Measurements from ENCODE around the gene ACTL7B.

The ACTL7B gene

DNA sequence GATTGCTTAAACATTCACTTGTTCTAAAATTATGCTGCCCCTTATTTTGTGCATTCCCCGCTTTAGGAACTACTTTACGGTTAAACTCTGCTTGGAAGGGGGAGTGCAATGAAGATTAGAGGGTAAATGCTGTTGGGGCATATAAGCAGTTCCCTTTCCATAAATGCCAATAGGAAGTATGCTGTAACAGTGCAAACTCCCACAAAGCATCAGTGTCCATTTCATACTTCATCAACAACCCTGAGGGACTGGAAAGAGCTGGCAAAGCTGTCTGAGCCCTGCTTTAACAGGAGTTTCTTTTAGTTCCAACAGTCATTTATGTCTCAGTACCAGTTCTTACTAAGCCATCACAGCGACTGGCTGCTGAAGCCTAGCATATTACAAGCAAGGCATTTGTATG lies 8.1 kb upstream of the ACTL7B start:
- no peak for TF ChIP-seq EZH2phosphoT487 (conservative IDR thresholded peaks at IDR 0.05; ENCODE audit: low read length)
- no peaks in the 10 kb centered on the region for H3K27me3 ChIP-seq (ENCODE audit: low read length)
- H3K4me3 ChIP-seq (ENCODE audit: insufficient read depth, low read length, poor library complexity, severe bottlenecking) = no peak overlapping the region
- no peaks in the 10 kb centered on the region for H3K9me2 ChIP-seq (replicated peaks; ENCODE audit: insufficient read depth, low read length)
- no peak overlapping the region for H3K4me2 ChIP-seq (ENCODE audit: low read depth, low read length, poor library complexity, severe bottlenecking)
- no peaks in the 10 kb centered on the region for H3K36me3 ChIP-seq (ENCODE audit: low read length)
- no peak overlapping the region for H2AFZ ChIP-seq (ENCODE audit: low read depth, low read length, severe bottlenecking)
- H3K27ac ChIP-seq (ENCODE audit: low read depth, low read length) = no peak overlapping the region
- H4K20me1 ChIP-seq (ENCODE audit: low read depth, low read length) = no peaks in the 10 kb centered on the region
- H3K9me3 ChIP-seq (ENCODE audit: insufficient read depth, low read length) = no peaks in the 10 kb centered on the region
- no peaks in the 10 kb centered on the region for H3K79me2 ChIP-seq (ENCODE audit: insufficient read depth, low read length)
- H3F3A ChIP-seq (ENCODE audit: insufficient read depth) = no peaks in the 10 kb centered on the region
- no peak overlapping the region for H3K9ac ChIP-seq (ENCODE audit: low read length)

DNA sequence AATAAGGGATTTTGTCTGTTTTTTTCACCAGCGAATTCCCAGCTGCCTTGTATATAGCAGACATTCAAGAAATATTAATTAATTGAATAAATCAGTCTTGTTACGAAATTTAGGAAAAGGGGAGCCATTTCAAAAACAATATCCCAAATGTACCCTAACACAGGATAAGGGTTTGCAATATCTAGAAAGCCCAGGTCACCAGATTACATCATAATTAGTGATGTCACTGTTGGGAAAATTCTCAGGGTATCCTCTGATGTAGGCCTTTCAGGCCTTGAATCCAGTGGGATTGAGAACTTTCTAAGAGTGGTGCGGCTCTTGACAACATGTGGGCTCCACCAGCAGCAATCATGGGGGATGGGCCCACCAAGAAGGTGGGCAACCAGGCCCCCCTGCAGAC lies 6.2 kb upstream of the ACTL7B start, which contains the start of gene ACTL7A:
Gene ACTL7A, plus strand, starts transcription at position 270 of the 400 bp plus-strand sequence. Its CDS starts 57 bp downstream, at position 327.
- no peak for TF ChIP-seq EZH2phosphoT487 (conservative IDR thresholded peaks at IDR 0.05; ENCODE audit: low read length)
- TF ChIP-seq, protein P1, sequence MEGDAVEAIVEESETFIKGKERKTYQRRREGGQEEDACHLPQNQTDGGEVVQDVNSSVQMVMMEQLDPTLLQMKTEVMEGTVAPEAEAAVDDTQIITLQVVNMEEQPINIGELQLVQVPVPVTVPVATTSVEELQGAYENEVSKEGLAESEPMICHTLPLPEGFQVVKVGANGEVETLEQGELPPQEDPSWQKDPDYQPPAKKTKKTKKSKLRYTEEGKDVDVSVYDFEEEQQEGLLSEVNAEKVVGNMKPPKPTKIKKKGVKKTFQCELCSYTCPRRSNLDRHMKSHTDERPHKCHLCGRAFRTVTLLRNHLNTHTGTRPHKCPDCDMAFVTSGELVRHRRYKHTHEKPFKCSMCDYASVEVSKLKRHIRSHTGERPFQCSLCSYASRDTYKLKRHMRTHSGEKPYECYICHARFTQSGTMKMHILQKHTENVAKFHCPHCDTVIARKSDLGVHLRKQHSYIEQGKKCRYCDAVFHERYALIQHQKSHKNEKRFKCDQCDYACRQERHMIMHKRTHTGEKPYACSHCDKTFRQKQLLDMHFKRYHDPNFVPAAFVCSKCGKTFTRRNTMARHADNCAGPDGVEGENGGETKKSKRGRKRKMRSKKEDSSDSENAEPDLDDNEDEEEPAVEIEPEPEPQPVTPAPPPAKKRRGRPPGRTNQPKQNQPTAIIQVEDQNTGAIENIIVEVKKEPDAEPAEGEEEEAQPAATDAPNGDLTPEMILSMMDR (IDR thresholded peaks at IDR 0.05; ENCODE audit: insufficient read depth, low read length, poor library complexity, severe bottlenecking) = no peak
- Histone ChIP-seq H3K9me2 (replicated peaks; ENCODE audit: insufficient read depth, low read length) (no peaks in the 10 kb centered on the region), H3K27ac (ENCODE audit: low read depth, low read length) (no peak within 1 kb of the TSS), H3K9me3 (ENCODE audit: insufficient read depth, low read length) (no peaks in the 10 kb centered on the region), H3K4me2 (ENCODE audit: low read depth, low read length, poor library complexity, severe bottlenecking) (no peak within 1 kb of the TSS), H3F3A (ENCODE audit: insufficient read depth) (no peaks in the 10 kb centered on the region), H3K27me3 (ENCODE audit: low read length) (no peaks in the 10 kb centered on the region), H3K9ac (ENCODE audit: low read length) (no peak within 1 kb of the TSS), H3K79me2 (ENCODE audit: insufficient read depth, low read length) (no peaks in the 10 kb centered on the region), H2AFZ (ENCODE audit: low read depth, low read length, severe bottlenecking) (no peak within 1 kb of the TSS), H3K36me3 (ENCODE audit: low read length) (no peaks in the 10 kb centered on the region), H3K4me3 (ENCODE audit: insufficient read depth, low read length, poor library complexity, severe bottlenecking) (no peak within 1 kb of the TSS), H4K20me1 (ENCODE audit: low read depth, low read length) (no peaks in the 10 kb centered on the region)

DNA sequence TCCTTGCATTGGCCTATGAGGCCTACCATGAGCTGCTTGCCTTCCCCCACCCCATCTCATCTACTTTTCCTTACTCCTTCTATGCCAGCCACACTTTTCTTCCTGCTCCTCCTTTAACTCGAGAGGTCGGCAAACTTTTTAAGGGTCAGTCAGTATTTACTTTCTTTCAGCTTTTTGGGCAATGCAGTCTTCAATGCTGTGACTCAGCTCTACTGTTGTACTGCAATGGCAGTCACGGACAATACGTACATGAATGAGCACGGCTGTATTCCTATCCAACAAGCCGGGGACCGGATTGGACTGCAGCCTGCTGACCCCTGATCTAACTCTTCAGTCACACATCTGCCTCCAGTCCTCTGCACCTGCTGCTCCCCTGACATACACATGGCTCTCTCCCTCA lies 5.7 kb upstream of the ACTL7B start:
- H3K9me2 ChIP-seq (replicated peaks; ENCODE audit: insufficient read depth, low read length) = no peaks in the 10 kb centered on the region
- no peak overlapping the region for H3K9ac ChIP-seq (ENCODE audit: low read length)
- H4K20me1 ChIP-seq (ENCODE audit: low read depth, low read length) = no peaks in the 10 kb centered on the region
- no peaks in the 10 kb centered on the region for H3K36me3 ChIP-seq (ENCODE audit: low read length)
- H3K27ac ChIP-seq (ENCODE audit: low read depth, low read length) = no peak overlapping the region
- H3K79me2 ChIP-seq (ENCODE audit: insufficient read depth, low read length) = no peaks in the 10 kb centered on the region
- no peaks in the 10 kb centered on the region for H3K27me3 ChIP-seq (ENCODE audit: low read length)
- H3K4me2 ChIP-seq (ENCODE audit: low read depth, low read length, poor library complexity, severe bottlenecking) = no peak overlapping the region
- TF ChIP-seq, protein P1 (IDR thresholded peaks at IDR 0.05; ENCODE audit: insufficient read depth, low read length, poor library complexity, severe bottlenecking) = no peak
- no peak for TF ChIP-seq EZH2phosphoT487 (conservative IDR thresholded peaks at IDR 0.05; ENCODE audit: low read length)
- no peak overlapping the region for H2AFZ ChIP-seq (ENCODE audit: low read depth, low read length, severe bottlenecking)
- no peaks in the 10 kb centered on the region for H3F3A ChIP-seq (ENCODE audit: insufficient read depth)
- no peak overlapping the region for H3K4me3 ChIP-seq (ENCODE audit: insufficient read depth, low read length, poor library complexity, severe bottlenecking)
- no peaks in the 10 kb centered on the region for H3K9me3 ChIP-seq (ENCODE audit: insufficient read depth, low read length)

DNA sequence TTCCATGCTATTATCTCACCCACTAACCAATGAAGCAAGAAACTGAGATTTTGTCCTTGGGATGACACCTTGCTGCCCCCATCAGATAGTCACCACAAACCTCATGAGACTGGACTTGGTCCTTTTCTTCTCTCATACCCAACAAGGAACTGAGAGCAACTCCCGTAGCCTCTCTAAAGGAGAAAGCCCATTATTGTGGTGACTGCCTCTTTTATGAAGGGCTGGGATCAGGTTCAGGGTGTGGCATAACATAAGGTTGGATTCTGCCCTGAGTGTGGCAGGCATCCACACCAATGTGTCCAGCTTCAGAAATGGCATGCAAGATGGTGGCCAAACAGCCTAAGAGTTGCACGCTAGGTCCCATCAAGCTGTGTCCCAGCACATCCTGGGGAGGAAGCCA lies 5.0 kb upstream of the ACTL7B start:
- H3K79me2 ChIP-seq (ENCODE audit: insufficient read depth, low read length) = no peaks in the 10 kb centered on the region
- no peaks in the 10 kb centered on the region for H3F3A ChIP-seq (ENCODE audit: insufficient read depth)
- no peak overlapping the region for H3K27ac ChIP-seq (ENCODE audit: low read depth, low read length)
- no peaks in the 10 kb centered on the region for H4K20me1 ChIP-seq (ENCODE audit: low read depth, low read length)
- no peak overlapping the region for H3K4me2 ChIP-seq (ENCODE audit: low read depth, low read length, poor library complexity, severe bottlenecking)
- no peaks in the 10 kb centered on the region for H3K36me3 ChIP-seq (ENCODE audit: low read length)
- no peaks in the 10 kb centered on the region for H3K27me3 ChIP-seq (ENCODE audit: low read length)
- no peak overlapping the region for H3K9ac ChIP-seq (ENCODE audit: low read length)
- no peak overlapping the region for H3K4me3 ChIP-seq (ENCODE audit: insufficient read depth, low read length, poor library complexity, severe bottlenecking)
- H3K9me3 ChIP-seq (ENCODE audit: insufficient read depth, low read length) = no peaks in the 10 kb centered on the region
- no peak overlapping the region for H2AFZ ChIP-seq (ENCODE audit: low read depth, low read length, severe bottlenecking)
- H3K9me2 ChIP-seq (replicated peaks; ENCODE audit: insufficient read depth, low read length) = no peaks in the 10 kb centered on the region
- TF ChIP-seq, protein P1 (IDR thresholded peaks at IDR 0.05; ENCODE audit: insufficient read depth, low read length, poor library complexity, severe bottlenecking) = no peak

Data from SU-DHL-6 (cell line).